H9 (cell line): ENCODE results near the gene RC3H1. TPM values are rescaled to one million over a fixed set of nuclear protein-coding genes. Genes with fewer than 3 reads are reported as not detected.
A peak's percentile ranks its signal among the peaks of the same experiment; 100 is the strongest.

Source experiments
- DNase-seq: peaks from one replicate; pipeline ENCODE4 v3.0.0-alpha.2; 2017
- H2AFZ ChIP-seq: one replicate; pipeline ENCODE4 v1.6.1; 2013; ENCODE audit warnings: mild to moderate bottlenecking, low read length, control low read depth, moderate library complexity
- H2AK5ac ChIP-seq: 2 replicates; pipeline ENCODE4 v1.6.1; 2013; ENCODE audit warnings: low read length, control low read depth, mixed read lengths; ENCODE audit not compliant: insufficient read length
- H2BK120ac ChIP-seq: one replicate; pipeline ENCODE4 v1.6.1; 2013; ENCODE audit warnings: low read depth, mild to moderate bottlenecking, low read length, control low read depth, inconsistent platforms; ENCODE audit not compliant: poor library complexity, severe bottlenecking
- H2BK12ac ChIP-seq: 2 replicates; pipeline ENCODE4 v1.6.1; 2013; ENCODE audit warnings: low read length, control low read depth, mixed read lengths, low read depth; ENCODE audit not compliant: insufficient read length
- H2BK15ac ChIP-seq: 2 replicates; pipeline ENCODE4 v1.6.1; 2013; ENCODE audit warnings: low read depth, low read length, control low read depth
- H2BK20ac ChIP-seq: one replicate; pipeline ENCODE4 v1.6.1; 2013; ENCODE audit warnings: low read depth, mild to moderate bottlenecking, low read length, control low read depth, inconsistent platforms; ENCODE audit not compliant: poor library complexity, severe bottlenecking
- H2BK5ac ChIP-seq: 2 replicates; pipeline ENCODE4 v1.6.1; 2013; ENCODE audit warnings: low read length, control low read depth, mixed read lengths; ENCODE audit not compliant: insufficient read length
- H3K14ac ChIP-seq: 2 replicates; pipeline ENCODE4 v1.6.1; 2013; ENCODE audit warnings: low read length, control low read depth; ENCODE audit not compliant: insufficient read depth
- H3K18ac ChIP-seq: 2 replicates; pipeline ENCODE4 v1.6.1; 2013; ENCODE audit warnings: low read depth, mild to moderate bottlenecking, mixed read lengths, low read length, control low read depth; ENCODE audit not compliant: insufficient read length
- H3K23ac ChIP-seq: 2 replicates; pipeline ENCODE4 v1.6.1; 2013; ENCODE audit warnings: low read length, control low read depth, mixed read lengths, low read depth; ENCODE audit not compliant: insufficient read length
- H3K23me2 ChIP-seq: 2 replicates; pipeline ENCODE4 v1.6.1; 2013; ENCODE audit warnings: low read depth, mild to moderate bottlenecking, mixed read lengths, low read length, control low read depth; ENCODE audit not compliant: insufficient read length, poor library complexity, severe bottlenecking
- H3K27ac ChIP-seq: 2 replicates; pipeline ENCODE4 v1.5.1; 2013; ENCODE audit warnings: low read length, control low read depth, mixed read lengths, low read depth; ENCODE audit not compliant: insufficient read length
- H3K27me3 ChIP-seq: 2 replicates; pipeline ENCODE4 v1.6.1; 2013; ENCODE audit warnings: low read length, control low read depth, inconsistent platforms; ENCODE audit not compliant: insufficient read depth
- H3K4ac ChIP-seq: 2 replicates; pipeline ENCODE4 v1.6.1; 2013; ENCODE audit warnings: low read depth, mild to moderate bottlenecking, control low read depth, inconsistent platforms, low read length, moderate library complexity
- H3K4me1 ChIP-seq: 2 replicates; pipeline ENCODE4 v1.6.1; 2013; ENCODE audit warnings: low read length, control low read depth, inconsistent platforms; ENCODE audit not compliant: insufficient read depth
- H3K4me2 ChIP-seq: 2 replicates; pipeline ENCODE4 v1.6.1; 2013; ENCODE audit warnings: low read length, control low read depth, mixed read lengths; ENCODE audit not compliant: insufficient read length, insufficient read depth
- H3K56ac ChIP-seq: 2 replicates; pipeline ENCODE4 v1.6.1; 2013; ENCODE audit warnings: low read depth, mild to moderate bottlenecking, mixed read lengths, low read length, control low read depth; ENCODE audit not compliant: insufficient read length
- H3K79me1 ChIP-seq: 2 replicates; pipeline ENCODE4 v1.6.1; 2013; ENCODE audit warnings: low read depth, mild to moderate bottlenecking, moderate library complexity, low read length, control low read depth, inconsistent platforms; ENCODE audit not compliant: insufficient read depth, poor library complexity, severe bottlenecking
- H3K79me2 ChIP-seq: 2 replicates; pipeline ENCODE4 v1.6.1; 2013; ENCODE audit warnings: low read length, control low read depth, inconsistent platforms; ENCODE audit not compliant: insufficient read depth
- H3K9ac ChIP-seq: 2 replicates; pipeline ENCODE4 v1.6.1; 2013; ENCODE audit warnings: low read length, control low read depth, mixed read lengths; ENCODE audit not compliant: insufficient read length; ENCODE audit errors: extremely low read depth
- H3K9me3 ChIP-seq: one replicate; pipeline ENCODE4 v1.6.1; 2013; ENCODE audit warnings: low read depth, low read length, inconsistent platforms; ENCODE audit not compliant: control insufficient read depth
- H3T11ph ChIP-seq: one replicate; pipeline ENCODE4 v1.6.1; 2013; ENCODE audit warnings: mild to moderate bottlenecking, low read length, control low read depth, inconsistent platforms
- H4K20me1 ChIP-seq: one replicate; pipeline ENCODE4 v1.6.1; 2013; ENCODE audit not compliant: control insufficient read depth, insufficient read length, insufficient read depth
- H4K5ac ChIP-seq: 2 replicates; pipeline ENCODE4 v1.6.1; 2013; ENCODE audit warnings: low read depth, mild to moderate bottlenecking, mixed read lengths, low read length, control low read depth; ENCODE audit not compliant: insufficient read length
- H4K8ac ChIP-seq: replicated peaks from 2 replicates; pipeline ENCODE4 v1.6.1; 2013; ENCODE audit warnings: low read length, control low read depth, mixed read lengths, low read depth; ENCODE audit not compliant: insufficient read length
- H4K91ac ChIP-seq: 2 replicates; pipeline ENCODE4 v1.6.1; 2013; ENCODE audit warnings: low read depth, mild to moderate bottlenecking, moderate library complexity, mixed read lengths, low read length, control low read depth; ENCODE audit not compliant: insufficient read length
- H3K27ac Mint-ChIP-seq, 3 experiments: 2 replicates in 2 of 3; 3 replicates in 1 of 3; pipeline ENCODE4 v1.8.0; 2020 to 2021; ENCODE audit warnings: mixed read lengths in 3 of 3, mild to moderate bottlenecking in 1 of 3, moderate library complexity in 1 of 3
- H3K27me3 Mint-ChIP-seq: 2 replicates; pipeline ENCODE4 v1.8.0; 2021; ENCODE audit warnings: low read depth, mild to moderate bottlenecking, moderate library complexity, mixed read lengths
- H3K36me3 Mint-ChIP-seq, 3 experiments: 2 replicates in 2 of 3; 3 replicates in 1 of 3; pipeline ENCODE4 v1.8.0; 2020 to 2021; ENCODE audit warnings: low read depth in 3 of 3, mixed read lengths in 3 of 3; ENCODE audit not compliant: insufficient read depth in 1 of 3
- H3K4me1 Mint-ChIP-seq, 2 experiments: 2 replicates each; pipeline ENCODE4 v1.8.0; 2020; ENCODE audit warnings: mixed read lengths in 2 of 2
- H3K4me3 Mint-ChIP-seq, 2 experiments: 2 replicates in 1 of 2; 3 replicates in 1 of 2; pipeline ENCODE4 v1.8.0; 2020 to 2021; ENCODE audit warnings: mild to moderate bottlenecking in 2 of 2, mixed read lengths in 2 of 2, moderate library complexity in 1 of 2
- H3K9me3 Mint-ChIP-seq, 2 experiments: 2 replicates in 1 of 2; 3 replicates in 1 of 2; pipeline ENCODE4 v1.8.0; 2020; ENCODE audit warnings: mild to moderate bottlenecking in 2 of 2, mixed read lengths in 2 of 2, moderate library complexity in 1 of 2
- total RNA-seq: library from RNA; stranded (reverse); gene quantifications from 2 replicates; pipeline ENCODE4 v1.2.1, GENCODE V29; 2021
- TF ChIP-seq, protein P1 (sequence below): fragments of 200-600 bp; sonication (generic); conservative IDR thresholded peaks from 3 replicates; pipeline ENCODE4 v1.8.0; 2021; ENCODE audit warnings: antibody characterized with exemption, mild to moderate bottlenecking

The RC3H1 gene
- total RNA-seq, 1 experiment from 2014 or later: 36.1 TPM

DNA sequence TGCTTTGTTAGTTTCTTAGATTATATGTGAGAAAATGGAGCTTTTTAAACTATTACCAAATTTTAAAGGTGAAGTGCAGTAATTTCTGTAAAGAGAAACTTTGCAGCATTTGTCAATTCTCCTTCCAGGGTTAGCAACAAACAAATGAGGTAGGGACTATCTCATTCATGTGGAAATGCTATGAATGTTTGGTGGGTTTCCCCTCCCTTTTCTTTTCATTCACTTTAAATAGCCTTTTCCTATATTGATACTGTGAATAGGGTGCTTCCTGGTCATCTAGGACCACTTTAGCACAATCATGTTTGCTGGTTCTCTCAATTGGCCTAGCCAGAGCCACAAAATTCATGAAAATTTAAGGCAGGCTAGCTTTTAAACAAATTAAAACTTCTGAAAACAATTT is 133.4 kb downstream of the RC3H1 start:
- no peak for DNase-seq

More for the DNA sequence above, 133.4 kb downstream of the RC3H1 start:
- H3K4ac ChIP-seq: no peak overlapping the region
- no peak overlapping the region for H2BK120ac ChIP-seq
- H3K23me2 ChIP-seq: no peaks in the 10 kb centered on the region
- H2AFZ ChIP-seq: no peak overlapping the region
- H2BK5ac ChIP-seq: no peak overlapping the region
- no peak overlapping the region for H4K8ac ChIP-seq
- no peak overlapping the region for H2BK15ac ChIP-seq
- no peak overlapping the region for H3K56ac ChIP-seq
- H4K91ac ChIP-seq: no peak overlapping the region
- Mint-ChIP-seq H3K4me3 (no peak overlapping the region), H3K36me3 (peaks cover 10 to 19% (median 13%) of the 10 kb centered on the region in 3 experiments; a peak in 6 of 7 replicates), H3K4me1 (peaks cover 16 to 20% of the 10 kb centered on the region in 2 experiments), H3K27ac (peak overlapping the region; percentile 15 to 72 (median 55); a peak in 1 of 7 replicates), H3K27me3 (no peaks in the 10 kb centered on the region), H3K9me3 (no peaks in the 10 kb centered on the region)
- H3T11ph ChIP-seq: no peak overlapping the region
- no peaks in the 10 kb centered on the region; the same call in 1 of the 2 replicates for H3K79me2 ChIP-seq
- H3K27me3 ChIP-seq: no peaks in the 10 kb centered on the region
- peaks cover 6% of the 10 kb centered on the region; the same call in 1 of the 2 replicates for H3K4me1 ChIP-seq
- no peak overlapping the region for H2BK20ac ChIP-seq
- H3K14ac ChIP-seq: no peak overlapping the region
- no peak overlapping the region for H2AK5ac ChIP-seq
- H3K27ac ChIP-seq: no peak overlapping the region
- H3K9ac ChIP-seq: no peak overlapping the region
- no peak overlapping the region for H4K5ac ChIP-seq
- no peak overlapping the region for H3K23ac ChIP-seq
- H2BK12ac ChIP-seq: no peak overlapping the region
- H4K20me1 ChIP-seq: no peaks in the 10 kb centered on the region
- H3K4me2 ChIP-seq: no peak overlapping the region
- no peaks in the 10 kb centered on the region for H3K79me1 ChIP-seq
- H3K18ac ChIP-seq: no peak overlapping the region
- H3K9me3 ChIP-seq: no peaks in the 10 kb centered on the region
- TF ChIP-seq, protein P1, sequence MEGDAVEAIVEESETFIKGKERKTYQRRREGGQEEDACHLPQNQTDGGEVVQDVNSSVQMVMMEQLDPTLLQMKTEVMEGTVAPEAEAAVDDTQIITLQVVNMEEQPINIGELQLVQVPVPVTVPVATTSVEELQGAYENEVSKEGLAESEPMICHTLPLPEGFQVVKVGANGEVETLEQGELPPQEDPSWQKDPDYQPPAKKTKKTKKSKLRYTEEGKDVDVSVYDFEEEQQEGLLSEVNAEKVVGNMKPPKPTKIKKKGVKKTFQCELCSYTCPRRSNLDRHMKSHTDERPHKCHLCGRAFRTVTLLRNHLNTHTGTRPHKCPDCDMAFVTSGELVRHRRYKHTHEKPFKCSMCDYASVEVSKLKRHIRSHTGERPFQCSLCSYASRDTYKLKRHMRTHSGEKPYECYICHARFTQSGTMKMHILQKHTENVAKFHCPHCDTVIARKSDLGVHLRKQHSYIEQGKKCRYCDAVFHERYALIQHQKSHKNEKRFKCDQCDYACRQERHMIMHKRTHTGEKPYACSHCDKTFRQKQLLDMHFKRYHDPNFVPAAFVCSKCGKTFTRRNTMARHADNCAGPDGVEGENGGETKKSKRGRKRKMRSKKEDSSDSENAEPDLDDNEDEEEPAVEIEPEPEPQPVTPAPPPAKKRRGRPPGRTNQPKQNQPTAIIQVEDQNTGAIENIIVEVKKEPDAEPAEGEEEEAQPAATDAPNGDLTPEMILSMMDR: no peak
